HEK293 (cell line): ENCODE results near the gene AKR1A1.
A peak's percentile ranks its signal among the peaks of the same experiment; 100 is the strongest.

Source experiments
- KLF1 ChIP-seq: fragments of 450-650 bp; formaldehyde crosslinking; IDR thresholded peaks from 2 replicates; pipeline ENCODE4 v1.5.1; 2016; ENCODE audit warnings: missing biosample characterization, missing genetic modification characterization
- PRDM2 ChIP-seq: fragments of 450-650 bp; formaldehyde crosslinking; IDR thresholded peaks from 2 replicates; pipeline ENCODE4 v1.5.1; 2016; ENCODE audit warnings: missing biosample characterization, missing genetic modification characterization, borderline replicate concordance
- ZBTB17 ChIP-seq: fragments of 450-650 bp; formaldehyde crosslinking; IDR thresholded peaks from 2 replicates; pipeline ENCODE4 v1.5.1; 2016; ENCODE audit warnings: missing biosample characterization, missing genetic modification characterization
- ZBTB48 ChIP-seq: fragments of 450-650 bp; formaldehyde crosslinking; IDR thresholded peaks from 2 replicates; pipeline ENCODE4 v1.5.1; 2016; ENCODE audit warnings: missing biosample characterization, missing genetic modification characterization
- ZNF146 ChIP-seq: fragments of 450-650 bp; formaldehyde crosslinking; IDR thresholded peaks from 2 replicates; pipeline ENCODE4 v1.5.1; 2016; ENCODE audit warnings: missing biosample characterization, missing genetic modification characterization
- ZNF16 ChIP-seq: fragments of 450-650 bp; formaldehyde crosslinking; IDR thresholded peaks from 2 replicates; pipeline ENCODE4 v1.5.1; 2016; ENCODE audit warnings: low read depth, missing biosample characterization, missing genetic modification characterization
- ZNF292 ChIP-seq: fragments of 450-650 bp; formaldehyde crosslinking; IDR thresholded peaks from 2 replicates; pipeline ENCODE4 v1.5.1; 2016; ENCODE audit warnings: low read depth, missing biosample characterization, missing genetic modification characterization, borderline replicate concordance
- ZNF324 ChIP-seq: fragments of 450-650 bp; formaldehyde crosslinking; IDR thresholded peaks from 2 replicates; pipeline ENCODE4 v1.5.1; 2016; ENCODE audit warnings: missing biosample characterization, missing genetic modification characterization
- ZNF37A ChIP-seq: fragments of 450-650 bp; IDR thresholded peaks from 2 replicates; pipeline ENCODE4 v1.5.1; 2018; ENCODE audit warnings: missing biosample characterization, missing genetic modification characterization
- ZNF391 ChIP-seq: fragments of 450-650 bp; formaldehyde crosslinking; IDR thresholded peaks from 2 replicates; pipeline ENCODE4 v1.5.1; 2016; ENCODE audit warnings: low read depth, missing biosample characterization, missing genetic modification characterization, borderline replicate concordance
- ZNF394 ChIP-seq: fragments of 450-650 bp; formaldehyde crosslinking; IDR thresholded peaks from 2 replicates; pipeline ENCODE4 v1.5.1; 2016; ENCODE audit warnings: missing biosample characterization, missing genetic modification characterization, mild to moderate bottlenecking, moderate library complexity, borderline replicate concordance
- ZNF473 ChIP-seq: fragments of 450-650 bp; formaldehyde crosslinking; IDR thresholded peaks from 2 replicates; pipeline ENCODE4 v1.5.1; 2017; ENCODE audit warnings: missing biosample characterization, missing genetic modification characterization
- ZNF510 ChIP-seq: fragments of 450-650 bp; formaldehyde crosslinking; IDR thresholded peaks from 2 replicates; pipeline ENCODE4 v1.5.1; 2018; ENCODE audit warnings: mild to moderate bottlenecking, missing genetic modification characterization, missing biosample characterization; ENCODE audit not compliant: insufficient replicate concordance
- ZNF514 ChIP-seq: fragments of 450-650 bp; formaldehyde crosslinking; IDR thresholded peaks from 2 replicates; pipeline ENCODE4 v1.5.1; 2016; ENCODE audit warnings: missing biosample characterization, missing genetic modification characterization
- ZNF600 ChIP-seq: fragments of 450-650 bp; formaldehyde crosslinking; IDR thresholded peaks from 2 replicates; pipeline ENCODE4 v1.5.1; 2016; ENCODE audit warnings: missing biosample characterization, missing genetic modification characterization
- ZNF701 ChIP-seq: fragments of 450-650 bp; formaldehyde crosslinking; IDR thresholded peaks from 2 replicates; pipeline ENCODE4 v1.5.1; 2016; ENCODE audit warnings: missing biosample characterization, missing genetic modification characterization
- ZSCAN16 ChIP-seq: fragments of 450-650 bp; formaldehyde crosslinking; IDR thresholded peaks from 2 replicates; pipeline ENCODE4 v1.5.1; 2016; ENCODE audit warnings: missing biosample characterization, missing genetic modification characterization
- ZSCAN23 ChIP-seq: fragments of 450-650 bp; formaldehyde crosslinking; IDR thresholded peaks from 2 replicates; pipeline ENCODE4 v1.5.1; 2016; ENCODE audit warnings: missing biosample characterization, missing genetic modification characterization
- TF ChIP-seq, protein P1 (sequence below): fragments of 450-650 bp; IDR thresholded peaks from 2 replicates; pipeline ENCODE4 v1.5.1; 2018; ENCODE audit warnings: missing biosample characterization, missing genetic modification characterization
- TF ChIP-seq, protein P2 (sequence below): fragments of 450-650 bp; formaldehyde crosslinking; IDR thresholded peaks from 2 replicates; pipeline ENCODE4 v1.5.1; 2016; ENCODE audit warnings: missing biosample characterization, missing genetic modification characterization
- TF ChIP-seq, protein P3 (sequence below): fragments of 450-650 bp; formaldehyde crosslinking; IDR thresholded peaks from 2 replicates; pipeline ENCODE4 v1.5.1; 2016; ENCODE audit warnings: missing biosample characterization, missing genetic modification characterization
- TF ChIP-seq, protein P4 (sequence below): fragments of 450-650 bp; formaldehyde crosslinking; IDR thresholded peaks from 2 replicates; pipeline ENCODE4 v1.5.1; 2017; ENCODE audit warnings: missing biosample characterization, mild to moderate bottlenecking, missing genetic modification characterization, moderate library complexity

The AKR1A1 gene

DNA sequence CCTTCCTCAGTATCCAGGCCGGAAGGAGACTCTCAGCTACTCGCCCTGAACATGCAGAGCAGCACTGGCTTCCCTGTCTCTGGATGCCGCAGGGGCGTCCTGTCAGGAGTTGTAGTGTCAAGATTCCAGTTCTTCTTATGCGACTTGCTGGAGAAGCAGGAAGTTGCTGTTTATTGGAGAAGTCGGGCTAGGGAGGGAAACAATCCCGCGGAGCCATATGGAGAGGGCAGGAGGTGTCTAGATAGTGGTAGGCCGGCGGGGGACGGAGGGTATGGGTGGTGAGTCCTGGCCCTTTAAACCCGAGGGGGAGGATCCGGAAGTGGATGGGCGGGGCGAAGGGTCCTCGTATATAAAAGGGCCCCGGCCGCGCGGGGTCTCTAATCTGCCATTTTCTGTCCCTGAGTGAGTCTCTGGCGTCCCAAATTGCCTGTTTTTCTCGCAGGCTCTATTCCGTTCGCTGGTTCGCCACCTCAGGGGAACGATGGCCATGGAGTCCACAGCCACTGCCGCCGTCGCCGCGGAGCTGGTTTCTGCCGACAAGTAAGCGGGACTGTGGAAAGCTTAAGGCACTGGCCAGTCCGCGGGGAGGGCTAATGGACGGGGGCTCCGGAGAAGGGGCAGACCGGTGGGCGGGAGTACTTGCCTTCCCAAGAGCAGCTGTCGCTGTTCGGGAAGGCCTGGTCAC, 33.2 kb downstream of the AKR1A1 start, which contains the start of gene NASP (continued):
- TF ChIP-seq ZSCAN16 (peak; percentile 37; the same call in 1 of the 2 replicates), ZSCAN23 (tag by site-specific recombination) (no peak), ZNF600 (tag by site-specific recombination) (peak; percentile 49), ZNF146 (tag by site-specific recombination) (no peak), ZNF510 (tag by site-specific recombination) (no peak), ZNF701 (tag by site-specific recombination) (no peak), ZNF473 (tag by site-specific recombination) (no peak), ZBTB48 (tag by site-specific recombination) (peak; percentile 65; the same call in 1 of the 2 replicates), ZBTB17 (tag by site-specific recombination) (peak; percentile 79), ZNF324 (tag by site-specific recombination) (peak; percentile 66; the same call in 1 of the 2 replicates), ZNF16 (tag by site-specific recombination) (no peak), ZNF37A (tag by site-specific recombination) (no peak), ZNF292 (no peak), PRDM2 (0 out of 2 replicates have a peak, but pooled peaks have one; percentile 53), ZNF514 (no peak), KLF1 (peak; percentile 7; the same call in 1 of the 2 replicates), ZNF391 (tag by site-specific recombination) (peak; percentile 64; the same call in 1 of the 2 replicates), ZNF394 (tag by site-specific recombination) (peak; percentile 87)
- TF ChIP-seq, protein P1, sequence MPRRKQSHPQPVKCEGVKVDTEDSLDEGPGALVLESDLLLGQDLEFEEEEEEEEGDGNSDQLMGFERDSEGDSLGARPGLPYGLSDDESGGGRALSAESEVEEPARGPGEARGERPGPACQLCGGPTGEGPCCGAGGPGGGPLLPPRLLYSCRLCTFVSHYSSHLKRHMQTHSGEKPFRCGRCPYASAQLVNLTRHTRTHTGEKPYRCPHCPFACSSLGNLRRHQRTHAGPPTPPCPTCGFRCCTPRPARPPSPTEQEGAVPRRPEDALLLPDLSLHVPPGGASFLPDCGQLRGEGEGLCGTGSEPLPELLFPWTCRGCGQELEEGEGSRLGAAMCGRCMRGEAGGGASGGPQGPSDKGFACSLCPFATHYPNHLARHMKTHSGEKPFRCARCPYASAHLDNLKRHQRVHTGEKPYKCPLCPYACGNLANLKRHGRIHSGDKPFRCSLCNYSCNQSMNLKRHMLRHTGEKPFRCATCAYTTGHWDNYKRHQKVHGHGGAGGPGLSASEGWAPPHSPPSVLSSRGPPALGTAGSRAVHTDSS (tag by site-specific recombination), result no peak
- TF ChIP-seq, protein P2, sequence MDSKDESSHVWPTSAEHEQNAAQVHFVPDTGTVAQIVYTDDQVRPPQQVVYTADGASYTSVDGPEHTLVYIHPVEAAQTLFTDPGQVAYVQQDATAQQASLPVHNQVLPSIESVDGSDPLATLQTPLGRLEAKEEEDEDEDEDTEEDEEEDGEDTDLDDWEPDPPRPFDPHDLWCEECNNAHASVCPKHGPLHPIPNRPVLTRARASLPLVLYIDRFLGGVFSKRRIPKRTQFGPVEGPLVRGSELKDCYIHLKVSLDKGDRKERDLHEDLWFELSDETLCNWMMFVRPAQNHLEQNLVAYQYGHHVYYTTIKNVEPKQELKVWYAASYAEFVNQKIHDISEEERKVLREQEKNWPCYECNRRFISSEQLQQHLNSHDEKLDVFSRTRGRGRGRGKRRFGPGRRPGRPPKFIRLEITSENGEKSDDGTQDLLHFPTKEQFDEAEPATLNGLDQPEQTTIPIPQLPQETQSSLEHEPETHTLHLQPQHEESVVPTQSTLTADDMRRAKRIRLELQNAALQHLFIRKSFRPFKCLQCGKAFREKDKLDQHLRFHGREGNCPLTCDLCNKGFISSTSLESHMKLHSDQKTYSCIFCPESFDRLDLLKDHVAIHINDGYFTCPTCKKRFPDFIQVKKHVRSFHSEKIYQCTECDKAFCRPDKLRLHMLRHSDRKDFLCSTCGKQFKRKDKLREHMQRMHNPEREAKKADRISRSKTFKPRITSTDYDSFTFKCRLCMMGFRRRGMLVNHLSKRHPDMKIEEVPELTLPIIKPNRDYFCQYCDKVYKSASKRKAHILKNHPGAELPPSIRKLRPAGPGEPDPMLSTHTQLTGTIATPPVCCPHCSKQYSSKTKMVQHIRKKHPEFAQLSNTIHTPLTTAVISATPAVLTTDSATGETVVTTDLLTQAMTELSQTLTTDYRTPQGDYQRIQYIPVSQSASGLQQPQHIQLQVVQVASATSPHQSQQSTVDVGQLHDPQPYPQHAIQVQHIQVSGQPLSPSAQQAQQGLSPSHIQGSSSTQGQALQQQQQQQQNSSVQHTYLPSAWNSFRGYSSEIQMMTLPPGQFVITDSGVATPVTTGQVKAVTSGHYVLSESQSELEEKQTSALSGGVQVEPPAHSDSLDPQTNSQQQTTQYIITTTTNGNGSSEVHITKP (tag by site-specific recombination), result 0 out of 2 replicates have a peak, but pooled peaks have one; percentile 30
- TF ChIP-seq, protein P3, sequence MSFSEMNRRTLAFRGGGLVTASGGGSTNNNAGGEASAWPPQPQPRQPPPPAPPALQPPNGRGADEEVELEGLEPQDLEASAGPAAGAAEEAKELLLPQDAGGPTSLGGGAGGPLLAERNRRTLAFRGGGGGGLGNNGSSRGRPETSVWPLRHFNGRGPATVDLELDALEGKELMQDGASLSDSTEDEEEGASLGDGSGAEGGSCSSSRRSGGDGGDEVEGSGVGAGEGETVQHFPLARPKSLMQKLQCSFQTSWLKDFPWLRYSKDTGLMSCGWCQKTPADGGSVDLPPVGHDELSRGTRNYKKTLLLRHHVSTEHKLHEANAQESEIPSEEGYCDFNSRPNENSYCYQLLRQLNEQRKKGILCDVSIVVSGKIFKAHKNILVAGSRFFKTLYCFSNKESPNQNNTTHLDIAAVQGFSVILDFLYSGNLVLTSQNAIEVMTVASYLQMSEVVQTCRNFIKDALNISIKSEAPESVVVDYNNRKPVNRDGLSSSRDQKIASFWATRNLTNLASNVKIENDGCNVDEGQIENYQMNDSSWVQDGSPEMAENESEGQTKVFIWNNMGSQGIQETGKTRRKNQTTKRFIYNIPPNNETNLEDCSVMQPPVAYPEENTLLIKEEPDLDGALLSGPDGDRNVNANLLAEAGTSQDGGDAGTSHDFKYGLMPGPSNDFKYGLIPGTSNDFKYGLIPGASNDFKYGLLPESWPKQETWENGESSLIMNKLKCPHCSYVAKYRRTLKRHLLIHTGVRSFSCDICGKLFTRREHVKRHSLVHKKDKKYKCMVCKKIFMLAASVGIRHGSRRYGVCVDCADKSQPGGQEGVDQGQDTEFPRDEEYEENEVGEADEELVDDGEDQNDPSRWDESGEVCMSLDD (tag by site-specific recombination), result 0 out of 2 replicates have a peak, but pooled peaks have one; percentile 56
- TF ChIP-seq, protein P4, sequence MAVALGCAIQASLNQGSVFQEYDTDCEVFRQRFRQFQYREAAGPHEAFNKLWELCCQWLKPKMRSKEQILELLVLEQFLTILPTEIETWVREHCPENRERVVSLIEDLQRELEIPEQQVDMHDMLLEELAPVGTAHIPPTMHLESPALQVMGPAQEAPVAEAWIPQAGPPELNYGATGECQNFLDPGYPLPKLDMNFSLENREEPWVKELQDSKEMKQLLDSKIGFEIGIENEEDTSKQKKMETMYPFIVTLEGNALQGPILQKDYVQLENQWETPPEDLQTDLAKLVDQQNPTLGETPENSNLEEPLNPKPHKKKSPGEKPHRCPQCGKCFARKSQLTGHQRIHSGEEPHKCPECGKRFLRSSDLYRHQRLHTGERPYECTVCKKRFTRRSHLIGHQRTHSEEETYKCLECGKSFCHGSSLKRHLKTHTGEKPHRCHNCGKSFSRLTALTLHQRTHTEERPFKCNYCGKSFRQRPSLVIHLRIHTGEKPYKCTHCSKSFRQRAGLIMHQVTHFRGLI, result no peak; the same call in 1 of the 2 replicates
